Measurements from ENCODE around the gene INPP5A.

INPP5A gene

GRCh38 chr10:132626019-132626760 lies 88.6 kb downstream of the INPP5A start:
- DNase-seq = no peak

GRCh38 chr10:132626761-132627665 lies 89.4 kb downstream of the INPP5A start:
- peak in 11 of 56 donors; percentile 27 to 58 (median 43) for DNase-seq

- peak in 17 of 56 donors; percentile 30 to 64 (median 47) for DNase-seq
Measured at GRCh38 chr10:132627666-132628531, 90.3 kb downstream of the INPP5A start.

GRCh38 chr10:132628966-132629900 lies 91.6 kb downstream of the INPP5A start:
- DNase-seq = no peak

GRCh38 chr10:132630156-132630555 lies 92.6 kb downstream of the INPP5A start:
- no peak for DNase-seq

- peak in 2 of 56 donors; percentile 33 to 40 for DNase-seq
Measured at GRCh38 chr10:132630666-132631337, 93.2 kb downstream of the INPP5A start.

- peak in 5 of 56 donors; percentile 28 to 57 (median 40) for DNase-seq
Measured at GRCh38 chr10:132631338-132631735, 93.8 kb downstream of the INPP5A start.

- DNase-seq = peak in 12 of 56 donors; percentile 30 to 56 (median 41)
Measured at GRCh38 chr10:132632091-132632561, 94.5 kb downstream of the INPP5A start.

- DNase-seq = no peak
Measured at GRCh38 chr10:132632851-132633684, 95.5 kb downstream of the INPP5A start.

- DNase-seq = no peak
Measured at GRCh38 chr10:132634241-132634946, 96.8 kb downstream of the INPP5A start.

- DNase-seq = no peak
Measured at GRCh38 chr10:132634947-132635271, 97.3 kb downstream of the INPP5A start.

GRCh38 chr10:132636358-132636757 lies 98.8 kb downstream of the INPP5A start:
- no peak for DNase-seq

- DNase-seq = peak in 11 of 56 donors; percentile 23 to 76 (median 52)
Measured at GRCh38 chr10:132637477-132638129, 100.0 kb downstream of the INPP5A start.

- peak in 1 of 56 donors; percentile 71 for DNase-seq
Measured at GRCh38 chr10:132638130-132638515, 100.5 kb downstream of the INPP5A start.

GRCh38 chr10:132639470-132639869 lies 101.9 kb downstream of the INPP5A start:
- DNase-seq = no peak

GRCh38 chr10:132640326-132641125 lies 102.9 kb downstream of the INPP5A start:
- no peak for DNase-seq
